GM23248 (cell line): Measurements from ENCODE around the gene IKZF2. TPM values are rescaled to one million over a fixed set of nuclear protein-coding genes. Genes with fewer than 3 reads are reported as not detected.

ENCODE experiments used
- DNase-seq: peaks from one replicate; pipeline ENCODE4 v3.0.0-alpha.2; 2015
- H2AFZ ChIP-seq: fragments of 200-600 bp; sonication (generic); 2 replicates; pipeline ENCODE4 v1.6.1; 2016; ENCODE audit warnings: antibody characterized with exemption
- H3F3A ChIP-seq: fragments of 200-600 bp; sonication (generic); 2 replicates; pipeline ENCODE4 v1.6.1; 2016; ENCODE audit warnings: mild to moderate bottlenecking, antibody characterized with exemption, mixed run types; ENCODE audit not compliant: insufficient read depth
- H3K27ac ChIP-seq: fragments of 200-600 bp; sonication (generic); 2 replicates; pipeline ENCODE4 v1.5.1; 2016; ENCODE audit warnings: mild to moderate bottlenecking
- H3K27me3 ChIP-seq: fragments of 200-600 bp; sonication (generic); replicated peaks from 2 replicates; pipeline ENCODE4 v1.6.1; 2016; ENCODE audit warnings: mild to moderate bottlenecking; ENCODE audit not compliant: insufficient read depth
- H3K36me3 ChIP-seq: fragments of 200-600 bp; sonication (generic); 2 replicates; pipeline ENCODE4 v1.6.1; 2016; ENCODE audit warnings: low read depth, mild to moderate bottlenecking
- H3K4me1 ChIP-seq: fragments of 200-600 bp; sonication (generic); 2 replicates; pipeline ENCODE4 v1.6.1; 2016; ENCODE audit warnings: mild to moderate bottlenecking; ENCODE audit not compliant: insufficient read depth
- H3K4me2 ChIP-seq: fragments of 200-600 bp; sonication (generic); one replicate; pipeline ENCODE4 v1.6.1; 2016; ENCODE audit warnings: mild to moderate bottlenecking; ENCODE audit not compliant: unreplicated experiment
- H3K4me3 ChIP-seq: fragments of 200-600 bp; sonication (generic); 2 replicates; pipeline ENCODE4 v1.5.1; 2016; ENCODE audit warnings: mild to moderate bottlenecking
- H3K79me2 ChIP-seq: fragments of 200-600 bp; sonication (generic); 2 replicates; pipeline ENCODE4 v1.6.1; 2016; ENCODE audit warnings: mild to moderate bottlenecking; ENCODE audit not compliant: insufficient read depth
- H3K9ac ChIP-seq: fragments of 200-600 bp; sonication (generic); 2 replicates; pipeline ENCODE4 v1.6.1; 2016; ENCODE audit warnings: mild to moderate bottlenecking
- H3K9me2 ChIP-seq: fragments of 200-600 bp; sonication (generic); 2 replicates; pipeline ENCODE4 v1.6.1; 2016; ENCODE audit warnings: mixed run types, mild to moderate bottlenecking, moderate library complexity; ENCODE audit not compliant: insufficient read depth
- H3K9me3 ChIP-seq: fragments of 200-600 bp; sonication (generic); one replicate; pipeline ENCODE4 v1.6.1; 2017; ENCODE audit warnings: low read depth
- H4K20me1 ChIP-seq: fragments of 200-600 bp; sonication (generic); 2 replicates; pipeline ENCODE4 v1.6.0; 2016; ENCODE audit not compliant: insufficient read depth
- EZH2 ChIP-seq: fragments of 200-600 bp; sonication (generic); IDR thresholded peaks from 2 replicates; pipeline ENCODE4 v1.6.1; 2018; ENCODE audit warnings: antibody characterized with exemption, mild to moderate bottlenecking; ENCODE audit not compliant: insufficient read depth, poor library complexity, severe bottlenecking
- EZH2phosphoT487 ChIP-seq: fragments of 200-600 bp; sonication (generic); IDR thresholded peaks from 2 replicates; pipeline ENCODE4 v1.6.1; 2018; ENCODE audit warnings: antibody characterized with exemption, moderate library complexity, mild to moderate bottlenecking, low read depth; ENCODE audit not compliant: insufficient read depth
- WGBS, 2 experiments: methylation state at CpG; one replicate each; pipeline ENCODE4 v1.1.6; 2015 to 2017; ENCODE audit warnings: low lambda C conversion rate in 2 of 2, low coverage in 1 of 2; ENCODE audit errors: missing lambda C conversion rate in 2 of 2; 5-methylcytosine and 5-hydroxymethylcytosine counted together
- in situ Hi-C: fragments of 300-500 bp; cut with MboI; formaldehyde crosslinking; loops from 2 replicates; pipeline ENCODE4 v1.15.0; 2020
- polyA plus RNA-seq: library from polyadenylated mRNA; unstranded; fragments of >200 nt; fragmentation: Nextera tagmentation; extraction: Ambion mirVana; gene quantifications from 2 replicates; pipeline ENCODE4 v1.2.1, GENCODE V29; 2016
- total RNA-seq: library from RNA; depleted of rRNA; stranded (reverse); fragments of >200 nt; shearing (Covaris generic); gene quantifications from 2 replicates; pipeline ENCODE4 v1.2.3, GENCODE V29; 2014

The IKZF2 gene
- total and polyA plus RNA-seq, 2 experiments from 2014 or later, result 3.4 to 13.5 TPM

- H2AFZ ChIP-seq, result no peak overlapping the region
- in situ Hi-C loops, result no loop called here
- TF ChIP-seq EZH2phosphoT487 (no peak), EZH2 (no peak)
- H3K9ac ChIP-seq, result no peak overlapping the region
- H3K27me3 ChIP-seq, result no peaks in the 10 kb centered on the region
- H3K9me3 ChIP-seq, result no peaks in the 10 kb centered on the region
- no peaks in the 10 kb centered on the region for H4K20me1 ChIP-seq
- peaks cover 3% of the 10 kb centered on the region; the same call in 1 of the 2 replicates for H3F3A ChIP-seq
- H3K27ac ChIP-seq, result no peak overlapping the region
- DNase-seq, result no peak
- WGBS, 2 experiments, result 30 to 55% methylated on average over 1 of the region's 1 CpG
- peaks cover 13% of the 10 kb centered on the region for H3K4me1 ChIP-seq
- H3K79me2 ChIP-seq, result no peaks in the 10 kb centered on the region
- no peak overlapping the region for H3K4me2 ChIP-seq
- no peak overlapping the region for H3K4me3 ChIP-seq
- no peaks in the 10 kb centered on the region for H3K9me2 ChIP-seq
- H3K36me3 ChIP-seq, result no peaks in the 10 kb centered on the region
Observed at GRCh38 chr2:212961255-212961654, 190.2 kb downstream of the IKZF2 start.

- no peaks in the 10 kb centered on the region for H3K27me3 ChIP-seq
- peaks cover 3% of the 10 kb centered on the region; the same call in 1 of the 2 replicates for H3F3A ChIP-seq
- H3K27ac ChIP-seq, result no peak overlapping the region
- H3K4me1 ChIP-seq, result peaks cover 13% of the 10 kb centered on the region
- no peaks in the 10 kb centered on the region for H3K9me2 ChIP-seq
- no peaks in the 10 kb centered on the region for H3K36me3 ChIP-seq
- 57 to 63% methylated on average over 2 of the region's 2 CpGs for WGBS, 2 experiments
- H2AFZ ChIP-seq, result no peak overlapping the region
- no peak overlapping the region for H3K4me3 ChIP-seq
- DNase-seq, result no peak
- no peak overlapping the region for H3K9ac ChIP-seq
- no peaks in the 10 kb centered on the region for H4K20me1 ChIP-seq
- in situ Hi-C loops, result no loop called here
- TF ChIP-seq EZH2 (no peak), EZH2phosphoT487 (no peak)
- H3K79me2 ChIP-seq, result no peaks in the 10 kb centered on the region
- no peaks in the 10 kb centered on the region for H3K9me3 ChIP-seq
- H3K4me2 ChIP-seq, result no peak overlapping the region
Observed at GRCh38 chr2:212960336-212960735, 191.1 kb downstream of the IKZF2 start.

- in situ Hi-C loops, result no loop called here
- TF ChIP-seq EZH2phosphoT487 (no peak), EZH2 (no peak)
- 0 to 9% methylated on average over 1 of the region's 1 CpG for WGBS, 2 experiments
- H3K36me3 ChIP-seq, result no peaks in the 10 kb centered on the region; the same call in 1 of the 2 replicates
- no peaks in the 10 kb centered on the region for H3K27me3 ChIP-seq
- peak overlapping the region; percentile 12 for H2AFZ ChIP-seq
- no peaks in the 10 kb centered on the region for H3K79me2 ChIP-seq
- H4K20me1 ChIP-seq, result no peaks in the 10 kb centered on the region
- peaks cover 13% of the 10 kb centered on the region for H3K4me1 ChIP-seq
- H3K9ac ChIP-seq, result no peak overlapping the region
- no peak overlapping the region for H3K4me3 ChIP-seq
- DNase-seq, result peak; percentile 20
- no peaks in the 10 kb centered on the region for H3K9me3 ChIP-seq
- H3K27ac ChIP-seq, result peak overlapping the region; percentile 33
- H3K4me2 ChIP-seq, result no peak overlapping the region
- peaks cover 3% of the 10 kb centered on the region; the same call in 1 of the 2 replicates for H3F3A ChIP-seq
- H3K9me2 ChIP-seq, result no peaks in the 10 kb centered on the region
Observed at GRCh38 chr2:212959471-212960117, 191.8 kb downstream of the IKZF2 start.

GRCh38 chr2:212958757-212959295 is 192.6 kb downstream of the IKZF2 start:
- no peak for TF ChIP-seq EZH2
- TF ChIP-seq EZH2phosphoT487, result no peak
- no peaks in the 10 kb centered on the region for H3K9me3 ChIP-seq
- DNase-seq, result peak; percentile 69
- in situ Hi-C loops, result no loop called here
- H3K9me2 ChIP-seq, result no peaks in the 10 kb centered on the region
- WGBS, 2 experiments, result 88 to 89% methylated on average over 7 of the region's 7 CpGs
- no peaks in the 10 kb centered on the region; the same call in 1 of the 2 replicates for H3K36me3 ChIP-seq
- H2AFZ ChIP-seq, result peak overlapping the region; percentile 12
- no peaks in the 10 kb centered on the region for H3K79me2 ChIP-seq
- peaks cover 13% of the 10 kb centered on the region for H3K4me1 ChIP-seq
- no peaks in the 10 kb centered on the region for H4K20me1 ChIP-seq
- H3K4me2 ChIP-seq, result no peak overlapping the region
- H3K4me3 ChIP-seq, result no peak overlapping the region
- peak overlapping the region; percentile 33 for H3K27ac ChIP-seq
- H3K9ac ChIP-seq, result no peak overlapping the region
- no peaks in the 10 kb centered on the region for H3K27me3 ChIP-seq
- peaks cover 3% of the 10 kb centered on the region; the same call in 1 of the 2 replicates for H3F3A ChIP-seq
